ENCODE data around the gene TGM2.

Gene TGM2

DNA sequence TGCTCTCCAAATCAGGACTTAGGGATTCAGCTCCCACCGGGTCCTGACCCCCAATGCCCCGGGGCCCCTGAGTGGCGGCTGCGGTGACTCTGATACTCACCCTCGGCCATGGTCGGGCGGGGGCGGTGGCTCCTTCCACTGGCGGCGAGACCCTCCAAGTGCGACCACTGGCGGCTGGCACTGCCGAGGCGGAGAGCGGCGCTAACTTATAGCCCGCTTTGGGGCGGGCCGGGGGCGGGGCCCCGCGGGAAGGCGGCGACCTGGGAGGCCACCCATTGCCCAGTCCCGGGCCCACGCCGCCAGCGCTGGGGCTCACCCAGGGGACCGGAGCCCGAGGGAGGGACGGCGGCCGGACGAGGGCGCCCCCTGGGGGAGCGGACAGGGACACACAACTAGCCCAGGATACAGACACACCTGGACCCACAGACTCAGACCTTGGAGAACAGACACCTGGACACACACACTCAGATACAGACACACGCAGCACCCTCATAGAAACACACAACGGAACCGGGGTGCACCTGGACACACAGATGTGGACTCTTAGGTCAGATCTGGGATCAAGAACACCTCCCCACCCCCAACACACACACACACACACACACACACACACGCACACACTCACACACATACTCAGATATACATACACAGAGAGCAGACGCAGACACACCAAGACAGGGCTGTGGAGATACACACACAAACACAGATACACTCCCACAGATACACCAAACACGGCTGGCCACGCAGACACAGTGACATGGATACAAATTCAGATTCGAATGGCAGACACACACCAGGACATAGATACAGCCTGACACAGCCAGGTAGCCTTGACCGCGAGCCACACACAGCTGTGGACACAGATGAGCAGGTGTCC, at the start of gene TGM2:
Gene TGM2, minus strand, starts transcription at position 182 of the 877 bp plus-strand sequence. Its CDS starts 72 bp downstream, at position 110.
- peak; percentile 18 for DNase-seq

DNA sequence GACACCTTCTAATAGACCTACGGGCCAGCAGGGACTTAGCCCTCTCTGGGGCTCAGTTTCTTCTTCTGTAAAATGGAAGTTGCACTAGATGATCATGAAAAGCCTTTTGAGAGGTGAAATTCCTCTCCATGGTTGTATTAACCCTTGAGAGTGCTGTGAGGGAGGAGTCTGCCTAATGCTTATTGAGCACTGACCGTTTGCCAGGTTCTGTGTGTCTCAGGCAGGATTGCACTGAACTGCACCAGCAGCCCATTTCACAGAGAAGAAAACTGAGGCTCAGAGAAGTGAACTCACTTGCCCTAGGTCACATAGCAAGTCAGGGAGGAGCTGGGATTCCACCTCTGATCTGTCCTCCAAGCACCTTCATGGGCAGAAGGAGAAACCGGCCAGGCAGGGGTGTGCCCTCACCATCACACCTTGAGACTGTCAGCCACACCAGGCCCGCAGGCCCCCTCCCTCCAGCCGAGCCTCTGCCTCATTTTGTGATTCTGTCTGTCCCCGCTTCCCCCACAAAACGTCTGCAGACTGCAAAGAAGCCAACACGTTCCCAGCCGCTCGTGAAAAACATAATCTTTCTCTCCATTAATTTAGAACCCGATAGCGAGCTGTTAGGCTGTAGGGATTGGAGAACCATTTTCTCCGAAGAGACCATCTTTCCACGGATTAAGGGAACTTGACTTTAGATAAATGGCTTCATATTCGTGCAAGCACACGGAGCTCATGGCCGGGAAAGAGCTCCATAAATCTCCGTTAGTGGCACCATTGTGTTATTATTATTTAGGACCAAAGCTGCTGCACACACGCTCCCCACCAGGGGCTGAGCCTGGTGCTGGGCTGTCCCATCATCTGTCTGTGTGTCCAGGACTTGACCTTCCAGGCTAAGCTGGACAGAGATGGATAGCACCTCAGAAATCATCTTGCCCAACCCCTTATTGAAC, 49.5 kb upstream of the TGM2 start:
- no peak for DNase-seq

DNA sequence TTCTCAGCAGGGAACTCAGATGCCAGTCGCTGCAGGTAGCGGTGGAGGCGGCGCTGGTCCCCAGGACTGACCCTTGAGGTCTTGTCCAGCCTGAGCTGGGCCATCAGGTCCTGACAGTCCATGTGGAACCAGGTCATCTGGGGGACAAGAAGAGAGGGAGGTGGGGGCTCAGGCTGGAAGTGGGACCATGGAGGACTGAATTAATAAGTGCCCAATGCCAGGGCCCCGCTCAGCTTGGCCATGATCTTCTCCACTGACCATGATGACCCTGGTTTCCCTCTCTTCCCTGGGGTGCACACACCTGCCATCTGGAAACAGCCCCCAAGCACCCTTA, 48.5 kb upstream of the TGM2 start:
- no peak for DNase-seq

- DNase-seq = no peak
Measured at GRCh38 chr20:38212806-38213606, 47.9 kb upstream of the TGM2 start.

DNA sequence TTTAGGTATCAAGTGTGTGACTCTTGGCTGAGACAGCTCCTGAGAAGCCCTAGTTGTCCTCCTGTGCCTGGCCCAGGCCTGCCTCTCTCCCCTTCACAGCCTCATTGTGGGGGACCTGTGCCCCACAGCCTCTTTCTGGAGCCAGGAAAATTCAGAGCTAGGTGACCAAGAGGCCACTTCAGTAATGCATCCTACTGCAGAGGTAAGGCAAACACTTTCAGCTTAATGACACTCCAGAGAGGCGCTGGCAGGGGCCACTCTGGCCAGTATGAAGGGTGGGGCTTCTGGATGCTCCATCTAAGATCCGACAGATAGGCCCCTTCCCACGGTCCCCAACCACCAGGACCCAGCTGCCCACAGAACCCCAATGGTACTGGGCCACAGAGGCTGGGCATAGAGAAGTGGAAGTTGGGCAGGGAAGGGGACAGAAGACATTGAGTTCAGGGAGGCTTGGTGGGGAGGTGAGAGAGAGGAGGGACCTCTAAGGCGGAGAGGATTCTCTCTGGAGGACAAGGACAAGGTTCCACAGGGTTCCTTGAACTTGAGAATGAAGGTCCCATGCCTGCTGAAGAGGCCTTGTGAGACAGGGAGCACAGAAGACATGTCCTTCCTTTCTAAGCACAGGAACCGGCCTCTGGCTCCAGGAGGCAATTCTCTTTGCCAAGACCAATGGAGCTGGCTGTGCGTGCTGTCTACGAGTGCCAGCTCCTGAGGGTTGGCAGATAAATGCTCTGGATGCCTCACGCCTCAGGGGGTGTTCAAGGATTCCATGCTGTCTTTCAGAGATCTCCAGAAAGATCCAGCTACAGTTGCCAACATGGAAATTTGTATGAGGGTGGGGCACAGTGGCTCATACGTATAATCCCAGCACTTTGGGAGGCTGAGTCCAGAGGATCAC, 46.4 kb upstream of the TGM2 start:
- DNase-seq = no peak

DNA sequence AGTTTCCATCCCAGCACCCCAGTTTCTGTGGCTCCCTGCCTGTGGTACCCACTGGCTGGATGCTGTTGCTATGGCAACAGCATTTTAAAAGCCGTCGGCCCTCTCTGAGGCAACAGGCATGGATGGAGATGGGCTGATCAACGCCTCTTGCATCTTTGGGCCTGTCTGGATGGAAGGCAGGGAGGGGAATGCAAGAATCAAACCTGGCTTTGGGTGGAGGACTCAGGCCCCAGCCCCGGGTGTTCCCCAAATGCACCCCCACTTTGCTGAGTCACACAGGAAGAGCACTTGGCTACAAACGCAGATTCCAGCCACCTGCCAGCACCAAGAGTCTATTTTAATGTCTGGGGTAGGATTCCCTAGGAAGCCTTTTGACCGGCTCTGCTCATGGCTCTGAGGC, 45.7 kb upstream of the TGM2 start:
- DNase-seq = no peak

GRCh38 chr20:38209736-38210405, 44.8 kb upstream of the TGM2 start:
- no peak for DNase-seq

DNA sequence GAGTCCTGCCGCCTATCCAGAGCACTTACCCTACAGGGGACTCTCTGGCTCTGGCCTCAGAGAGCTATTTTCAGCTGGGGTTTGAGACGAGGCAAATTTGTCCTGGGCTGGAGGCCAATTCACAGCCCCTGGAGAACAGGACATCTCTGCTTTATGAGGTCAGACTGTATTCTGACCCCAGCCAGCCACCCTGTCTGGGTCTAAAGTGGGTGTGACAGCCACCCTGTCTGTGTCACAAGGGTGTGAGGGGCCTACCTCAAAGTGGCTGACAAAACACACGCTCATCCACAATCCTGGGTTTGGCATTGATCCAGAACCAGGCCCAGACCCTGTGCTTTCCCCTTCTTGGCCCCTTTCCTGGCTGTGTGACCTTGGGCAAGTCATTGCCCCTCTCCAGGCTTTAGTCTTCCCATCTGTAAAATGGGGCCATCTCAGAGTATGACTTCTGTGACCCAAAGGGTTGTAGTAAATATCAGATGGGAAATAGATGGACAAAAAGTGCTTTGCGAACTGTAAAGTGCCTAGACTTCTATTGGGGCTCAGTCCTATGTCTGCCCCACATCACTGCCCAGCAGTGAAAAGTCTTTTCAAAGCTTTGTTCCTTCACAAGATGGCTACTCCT, 44.1 kb upstream of the TGM2 start:
- no peak for DNase-seq

GRCh38 chr20:38208523-38208922, 43.5 kb upstream of the TGM2 start:
- DNase-seq = no peak

DNA sequence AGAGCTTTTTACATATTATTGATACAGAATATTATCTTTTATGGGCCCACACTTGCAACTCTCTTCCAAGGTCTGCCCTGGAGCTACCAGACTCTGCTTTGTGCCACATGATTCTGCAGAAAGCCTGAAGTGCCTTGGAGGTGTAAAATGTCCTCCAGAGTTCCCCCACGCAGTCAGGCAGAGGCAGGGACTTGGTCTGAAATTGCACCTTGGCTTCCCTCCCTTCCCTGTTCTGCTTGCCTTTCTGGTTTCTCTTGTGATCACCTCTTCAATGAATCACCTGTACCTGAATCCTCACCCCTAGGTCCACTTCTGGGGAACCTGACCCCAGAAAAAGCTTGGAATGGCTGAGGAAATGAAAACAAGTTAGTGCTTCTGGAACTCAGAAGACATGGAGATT, 43.0 kb upstream of the TGM2 start:
- DNase-seq = no peak

DNA sequence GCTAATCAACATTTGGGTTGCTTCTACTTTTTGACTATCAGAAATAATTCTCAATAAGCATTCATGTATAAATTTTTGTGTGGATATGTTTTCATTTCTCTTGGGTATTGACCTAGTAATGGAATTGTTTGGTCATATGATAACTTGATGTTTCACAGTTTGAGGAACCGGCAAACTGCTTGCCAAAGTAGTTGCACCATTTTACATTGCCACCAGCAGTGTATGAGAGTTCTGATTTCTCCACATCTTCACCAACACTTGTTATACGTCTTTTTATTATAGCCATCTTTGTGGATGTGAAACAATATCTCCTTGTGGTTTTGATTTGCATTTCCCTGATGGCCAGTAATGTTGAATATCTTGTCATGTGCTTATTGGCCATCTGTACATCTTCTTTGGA, 42.6 kb upstream of the TGM2 start:
- DNase-seq = no peak

DNA sequence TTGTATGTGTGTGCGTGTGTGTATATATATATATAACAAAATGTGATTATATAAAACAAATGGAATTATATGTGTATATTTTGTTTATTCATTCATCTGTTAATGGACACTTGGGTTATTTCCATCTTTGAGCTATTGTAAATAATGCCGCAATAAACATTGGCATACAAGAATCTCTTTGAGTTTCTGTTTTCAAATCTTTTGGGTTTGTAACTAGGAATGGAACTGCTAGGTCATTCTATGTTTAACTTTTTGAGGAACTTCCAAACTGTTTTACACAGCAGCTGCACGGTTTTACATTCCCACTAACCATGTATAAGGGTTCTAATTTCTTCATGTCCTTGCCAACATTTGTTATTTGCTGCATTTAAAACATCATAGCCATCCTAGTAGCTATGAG, 39.9 kb upstream of the TGM2 start:
- DNase-seq = no peak

- no peak for DNase-seq
Measured at GRCh38 chr20:38203981-38204357, 38.9 kb upstream of the TGM2 start.

- no peak for DNase-seq
Measured at GRCh38 chr20:38203337-38203980, 38.4 kb upstream of the TGM2 start.

DNA sequence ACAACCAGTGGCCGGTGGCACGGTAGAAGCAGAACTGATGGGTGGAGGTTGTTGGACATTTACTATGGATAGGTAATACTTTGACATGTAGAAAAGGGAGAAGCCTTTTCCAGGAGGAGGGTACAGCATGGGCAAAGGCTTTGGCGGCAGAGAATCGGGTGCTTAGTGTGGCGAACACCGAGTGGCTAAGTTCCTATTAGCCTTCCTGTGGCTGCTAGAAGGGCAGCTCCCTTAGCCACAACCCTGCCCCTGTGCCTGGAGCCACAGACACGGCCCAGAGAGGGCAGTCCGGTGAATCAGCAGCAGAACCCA, 37.9 kb upstream of the TGM2 start:
- no peak for DNase-seq

GRCh38 chr20:38202153-38202981, 37.3 kb upstream of the TGM2 start:
- no peak for DNase-seq

- no peak for DNase-seq
Measured at GRCh38 chr20:38201356-38201755, 36.3 kb upstream of the TGM2 start.

- DNase-seq = no peak
Measured at GRCh38 chr20:38200646-38201045, 35.6 kb upstream of the TGM2 start.

DNA sequence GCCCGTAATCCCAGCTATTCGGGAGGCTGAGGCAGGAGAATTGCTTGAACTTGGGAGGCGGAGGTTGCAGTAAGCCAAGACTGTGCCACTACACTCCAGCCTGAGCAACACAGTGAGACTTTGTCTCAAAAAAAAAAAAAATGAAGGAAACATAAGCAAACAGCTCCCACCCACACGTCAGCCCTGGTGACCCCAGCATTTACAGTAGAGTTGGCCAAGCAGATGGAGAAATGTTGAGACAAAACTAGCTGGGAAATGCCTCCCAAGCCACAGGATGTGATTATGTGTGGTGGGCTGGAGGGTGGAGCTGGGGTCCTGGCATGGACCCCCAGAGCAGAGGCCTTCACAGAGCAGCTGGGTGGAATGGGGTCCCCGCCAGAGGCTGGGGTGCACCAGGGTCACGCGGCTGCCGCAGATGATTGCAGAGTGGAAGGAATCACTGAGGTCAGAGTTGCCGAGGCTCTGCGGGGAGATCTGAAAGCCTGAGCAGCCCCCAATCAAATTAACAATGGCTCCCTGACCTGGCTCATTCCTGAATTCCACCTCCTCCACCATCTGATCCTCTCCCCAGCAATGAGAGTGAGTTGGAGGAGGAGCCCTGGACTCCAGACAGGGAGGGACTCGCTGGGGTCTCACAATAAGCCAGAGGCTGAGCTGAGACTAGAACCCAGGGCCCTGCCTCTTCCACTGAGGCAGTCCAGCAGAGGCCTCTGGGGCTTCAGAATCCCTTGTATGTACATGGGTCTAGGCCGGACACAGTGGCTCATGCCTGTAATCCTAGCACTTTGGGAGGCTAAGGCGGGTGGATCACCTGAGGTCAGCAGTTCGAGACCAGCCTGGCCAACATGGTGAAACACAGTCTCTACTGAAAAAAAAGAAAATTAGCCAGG, 34.7 kb upstream of the TGM2 start:
- DNase-seq = no peak

Data from activated CD4-positive, alpha-beta T cell treated with anti-CD3 and anti-CD28 coated beads for 1 hour (primary cell).